Ascending aorta (tissue), 2 donors: ENCODE measurements around the gene TCN2. TPM values are rescaled to one million over a fixed set of nuclear protein-coding genes. Genes with fewer than 3 reads are reported as not detected.
"Not testable (repeated sequence)": the region's sequence is repeated elsewhere in the genome, so short reads cannot be mapped to it uniquely, and the experiment has no call there.

Experiments
- DNase-seq, 2 donors: peaks; one replicate each; pipeline ENCODE4 v3.0.0-alpha.2; 2019; ENCODE audit warnings: low spot score in 2 of 2
- H3K27ac ChIP-seq, 2 donors: fragments of 200-600 bp; sonication (generic); one replicate each; pipeline ENCODE4 v1.5.1; 2016 to 2017; ENCODE audit warnings: mild to moderate bottlenecking in 1 of 2
- H3K27me3 ChIP-seq: fragments of 200-600 bp; sonication (generic); one replicate; pipeline ENCODE4 v1.5.1; 2017
- H3K36me3 ChIP-seq, 2 donors: fragments of 200-600 bp; sonication (generic); one replicate each; pipeline ENCODE4 v1.5.1; 2016
- H3K4me1 ChIP-seq, 2 donors: fragments of 200-600 bp; sonication (generic); one replicate each; pipeline ENCODE4 v1.5.1; 2016 to 2017; ENCODE audit warnings: mild to moderate bottlenecking in 1 of 2
- H3K4me3 ChIP-seq, 2 donors: fragments of 200-600 bp; sonication (generic); one replicate each; pipeline ENCODE4 v1.5.1; 2016 to 2017; ENCODE audit warnings: mild to moderate bottlenecking in 1 of 2
- H3K9me3 ChIP-seq, 2 donors: fragments of 200-600 bp; sonication (generic); one replicate each; pipeline ENCODE4 v1.5.1; 2016
- CTCF ChIP-seq, 3 experiments: fragments of 200-600 bp in 2 of 3; fragments of 450-650 bp in 1 of 3; sonication (generic) in 2 of 3; IDR thresholded peaks; one replicate each; pipeline ENCODE4 v1.5.1; 2016 to 2019; ENCODE audit warnings: antibody characterized with exemption in 3 of 3, mild to moderate bottlenecking in 1 of 3, moderate library complexity in 1 of 3
- intact Hi-C: fragments of 100-400 bp; cut with DNase I; formaldehyde crosslinking; loops from one replicate; pipeline ENCODE4 v1.15.1; 2023
- total RNA-seq: library from RNA; depleted of rRNA; stranded (reverse); fragments of >200 nt; gene quantifications from one replicate; pipeline ENCODE4 v1.1.0, GENCODE V29; 2016

TCN2 gene
- total RNA-seq, 1 donor from 2014 or later, result 56.8 TPM

GRCh38 chr22:30626413-30626812 is 19.4 kb downstream of the TCN2 start:
- Histone ChIP-seq H3K27me3 (no peaks in the 10 kb centered on the region), H3K4me1 (no peaks in the 10 kb centered on the region), H3K9me3 (no peaks in the 10 kb centered on the region), H3K4me3 (no peak overlapping the region), H3K36me3 (peaks cover 0 to 5% of the 10 kb centered on the region in 2 donors), H3K27ac (no peak overlapping the region)
- intact Hi-C loops, result no loop called here
- DNase-seq, result no peak
- no peak for TF ChIP-seq CTCF (IDR thresholded peaks at IDR 0.05)

GRCh38 chr22:30627471-30627870 is 20.5 kb downstream of the TCN2 start:
- Histone ChIP-seq H3K4me3 (no peak overlapping the region), H3K9me3 (no peaks in the 10 kb centered on the region), H3K27me3 (no peaks in the 10 kb centered on the region), H3K36me3 (peaks cover 0 to 1% of the 10 kb centered on the region in 2 donors), H3K27ac (no peak overlapping the region), H3K4me1 (no peaks in the 10 kb centered on the region)
- no peak for TF ChIP-seq CTCF (IDR thresholded peaks at IDR 0.05)
- intact Hi-C loops, result no loop called here
- no peak for DNase-seq

GRCh38 chr22:30628491-30628890 is 21.5 kb downstream of the TCN2 start:
- Histone ChIP-seq H3K9me3 (no peaks in the 10 kb centered on the region), H3K4me3 (no peak overlapping the region), H3K36me3 (no peaks in the 10 kb centered on the region), H3K27me3 (no peaks in the 10 kb centered on the region), H3K4me1 (no peaks in the 10 kb centered on the region), H3K27ac (no peak overlapping the region)
- intact Hi-C loops, result no loop called here
- no peak for TF ChIP-seq CTCF (IDR thresholded peaks at IDR 0.05)
- DNase-seq, result no peak

- intact Hi-C loops, result loop anchor here (10.0 kb wide), 1 partner anchor 453 kb away; the partner anchor contains the start of gene SMTN
Observed at GRCh38 chr22:30631469-30631868, 24.5 kb downstream of the TCN2 start.

GRCh38 chr22:30634471-30635233 is 27.7 kb downstream of the TCN2 start:
- H3K4me1 ChIP-seq, result peaks cover 21 to 32% of the 10 kb centered on the region in 2 donors
- no peaks in the 10 kb centered on the region for H3K9me3 ChIP-seq
- no peaks in the 10 kb centered on the region for H3K36me3 ChIP-seq
- peak overlapping the region; percentile 70 to 90 for H3K4me3 ChIP-seq
- peak; percentile 65 to 92 for DNase-seq
- TF ChIP-seq CTCF (IDR thresholded peaks at IDR 0.05), result peak; percentile 93 to 95 (median 95)
- H3K27me3 ChIP-seq, result no peaks in the 10 kb centered on the region
- intact Hi-C loops, result loop anchor here (1.0 to 10.0 kb wide), 8 partner anchors 28 to 514 kb away; partner anchors contain the start of genes DUSP18, OSBP2, SMTN and TCN2
- H3K27ac ChIP-seq, result peak overlapping the region; percentile 97 to 98

More at GRCh38 chr22:30631469-30631868, 24.5 kb downstream of the TCN2 start:
- not testable (repeated sequence) for H3K4me3 ChIP-seq, DNase-seq, H3K36me3 ChIP-seq, H3K9me3 ChIP-seq, H3K27ac ChIP-seq, H3K27me3 ChIP-seq
- H3K4me1 ChIP-seq, result peaks cover 9 to 17% of the 10 kb centered on the region in 2 donors
